ENCODE measurements around the gene KRTAP22-1.

KRTAP22-1 gene

GRCh38 chr21:30628109-30628508 is 27.2 kb downstream of the KRTAP22-1 start:
- DNase-seq = no peak

- no peak for DNase-seq
Measured at GRCh38 chr21:30629200-30629599, 28.3 kb downstream of the KRTAP22-1 start.

- DNase-seq = no peak
Measured at GRCh38 chr21:30634906-30635305, 34.0 kb downstream of the KRTAP22-1 start, which contains the start of gene KRTAP20-2. Gene KRTAP20-2 (plus strand): TSS chr21:30635206. CDS start chr21:30635264, 58 bp downstream.

GRCh38 chr21:30638686-30639085 is 37.8 kb downstream of the KRTAP22-1 start:
- DNase-seq = no peak

GRCh38 chr21:30642564-30642963 is 41.7 kb downstream of the KRTAP22-1 start, which contains the start of gene KRTAP20-3:
Gene KRTAP20-3 (plus strand): TSS chr21:30642864.
- no peak for DNase-seq

- no peak for DNase-seq
Measured at GRCh38 chr21:30646904-30647414, 46.1 kb downstream of the KRTAP22-1 start.
